GM10847 (cell line): ENCODE data around the gene PGM3.

Experiments used
- POLR2A ChIP-seq: IDR thresholded peaks from 2 replicates; pipeline ENCODE4 v1.6.1; 2011; ENCODE audit not compliant: insufficient read length; ENCODE audit errors: extremely low read depth

Gene PGM3

DNA sequence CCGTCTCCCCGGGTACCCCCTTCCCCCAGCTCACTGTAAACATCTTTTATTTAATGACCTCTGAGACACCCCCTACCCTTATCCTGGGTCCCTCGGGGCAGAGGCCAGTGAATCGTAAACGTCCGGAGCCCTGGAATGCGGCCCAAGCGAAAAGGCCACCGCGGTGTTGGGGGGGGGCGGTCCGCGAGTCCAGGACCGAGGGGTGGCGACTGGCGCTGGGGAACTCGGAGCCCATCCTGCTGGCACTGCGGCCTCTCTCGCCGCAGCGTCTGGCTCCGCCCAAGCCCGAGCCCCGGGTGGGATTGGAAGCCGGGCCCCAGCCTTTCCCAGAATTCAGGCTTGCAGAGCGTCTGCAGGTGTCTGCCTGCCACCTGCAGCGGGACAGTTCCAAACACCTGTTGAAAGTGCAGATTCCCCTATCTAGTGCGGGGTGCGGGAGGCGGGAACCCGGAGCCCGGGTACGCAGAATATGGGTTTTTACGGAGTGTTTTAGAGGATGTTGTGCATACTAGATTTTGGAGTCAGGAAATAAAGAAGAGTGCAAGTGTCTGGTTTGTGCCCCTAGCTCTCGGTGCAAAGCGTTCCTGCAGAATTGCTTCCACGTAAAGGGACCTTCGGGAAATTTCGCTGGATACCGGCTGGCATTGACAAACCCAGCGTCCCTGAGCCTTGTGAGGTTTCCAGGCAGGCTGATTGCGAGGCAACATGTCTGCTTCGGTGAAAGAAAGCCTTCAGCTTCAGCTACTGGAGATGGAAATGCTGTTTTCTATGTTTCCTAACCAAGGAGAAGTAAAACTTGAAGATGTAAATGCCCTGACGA is 892 bp upstream of the PGM3 start:
- TF ChIP-seq POLR2A, result no peak

DNA sequence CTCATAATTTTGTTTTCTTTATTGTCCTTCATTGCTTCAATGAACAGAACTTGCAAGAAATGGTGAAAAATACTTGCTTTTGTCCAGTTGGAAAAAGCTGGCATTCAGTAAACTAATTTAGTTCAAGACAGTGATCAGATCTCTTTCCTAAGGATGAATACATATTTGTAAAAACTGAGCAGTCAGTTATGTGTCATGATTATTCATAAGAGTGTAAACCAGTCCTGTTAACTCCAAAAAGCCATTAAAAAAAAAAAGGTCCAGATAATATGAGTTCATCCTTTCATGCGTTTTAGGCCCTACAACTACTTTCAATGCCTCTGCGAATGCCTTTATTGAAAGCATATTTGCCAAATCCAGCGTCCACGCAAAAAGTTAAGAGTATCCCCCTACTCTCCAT is 609 bp downstream of the PGM3 start:
- TF ChIP-seq POLR2A, result no peak

DNA sequence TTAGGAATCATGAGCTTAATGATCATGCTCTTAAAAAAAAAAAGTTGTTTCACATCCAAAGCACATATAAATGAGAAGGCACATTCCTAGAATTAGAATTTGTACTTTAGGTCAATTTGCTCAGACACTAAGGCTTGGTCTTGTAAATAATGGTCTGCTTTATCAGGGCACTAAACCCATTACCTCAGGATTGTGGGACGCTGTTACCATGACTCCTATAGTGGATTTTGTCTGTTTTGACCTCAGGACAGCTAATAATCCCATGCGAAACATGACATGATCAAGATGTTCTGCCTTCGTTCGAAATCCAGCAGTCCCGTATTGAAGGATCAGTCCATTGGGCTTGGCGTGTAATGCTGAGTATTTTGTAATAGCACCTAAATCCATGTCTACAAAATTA is 2.4 kb downstream of the PGM3 start:
- no peak for TF ChIP-seq POLR2A

DNA sequence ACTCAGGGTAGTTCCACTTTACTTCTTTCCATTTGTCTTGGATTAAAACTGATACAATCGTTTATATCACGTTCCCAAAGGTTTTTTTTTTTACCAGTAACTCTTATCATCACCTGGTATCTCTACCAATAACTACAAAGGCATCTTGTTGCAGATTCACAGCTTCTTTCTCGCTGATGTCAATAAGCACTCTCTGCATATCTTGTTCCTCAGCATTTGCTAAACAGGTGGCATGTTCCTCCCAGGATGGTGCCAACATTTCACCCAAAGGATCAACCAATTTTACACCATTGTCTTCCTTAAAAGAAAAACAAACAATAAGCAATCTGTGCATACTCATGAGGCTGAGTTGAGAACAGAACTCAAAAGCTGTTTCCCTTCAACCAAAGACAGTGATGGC is 4.6 kb downstream of the PGM3 start:
- no peak for TF ChIP-seq POLR2A

DNA sequence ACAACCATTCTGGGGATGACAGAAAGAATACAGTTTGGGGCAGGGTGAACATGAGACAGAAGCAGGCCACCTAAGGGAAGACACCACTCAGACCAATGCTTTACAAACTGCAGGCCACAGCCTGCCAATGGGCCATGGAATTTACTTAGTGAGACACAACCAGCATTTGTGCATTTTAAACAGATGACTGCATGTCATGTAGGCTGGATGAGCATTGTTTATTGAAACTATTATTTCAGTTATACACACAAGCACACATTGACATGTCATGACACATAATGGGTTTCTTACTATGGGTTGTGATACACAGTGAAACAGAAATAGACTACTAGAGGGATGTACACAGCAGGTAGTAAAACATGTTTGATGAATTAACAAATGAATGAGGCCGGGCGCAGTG is 8.0 kb downstream of the PGM3 start:
- no peak for TF ChIP-seq POLR2A

DNA sequence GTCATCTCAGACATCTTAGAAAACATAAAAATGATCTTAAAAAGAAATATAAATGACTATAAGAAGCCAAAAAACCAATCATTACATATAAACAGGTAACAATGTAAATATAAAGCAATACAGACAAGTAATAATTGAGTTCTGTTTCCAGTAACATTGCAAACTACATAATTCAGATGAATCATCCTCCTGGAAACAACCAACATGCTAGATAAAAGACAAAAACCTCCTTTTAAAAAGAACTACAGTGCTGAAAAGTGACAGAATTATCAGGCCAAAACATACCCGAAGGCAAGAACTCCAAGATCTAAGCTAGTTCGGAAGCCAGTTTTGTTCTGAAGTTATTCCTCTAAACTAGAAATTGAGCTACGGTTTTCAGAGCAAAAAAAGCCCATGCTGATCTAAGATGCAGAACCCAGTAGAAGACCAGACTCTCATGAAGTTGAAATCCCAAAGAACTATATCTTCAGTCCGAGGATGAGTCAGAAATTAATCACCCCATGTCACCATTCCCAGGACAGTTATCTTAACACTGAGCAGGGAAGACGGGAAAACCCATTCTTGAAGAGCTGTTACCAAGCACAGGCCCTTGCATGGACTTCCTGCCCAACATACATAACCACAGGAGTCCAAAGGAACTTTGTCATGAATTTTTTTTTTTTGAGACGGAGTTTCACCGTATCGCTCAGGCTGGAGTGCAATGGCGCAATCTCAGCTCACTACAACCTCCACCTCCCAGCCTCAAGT is 9.8 kb downstream of the PGM3 start:
- no peak for TF ChIP-seq POLR2A

DNA sequence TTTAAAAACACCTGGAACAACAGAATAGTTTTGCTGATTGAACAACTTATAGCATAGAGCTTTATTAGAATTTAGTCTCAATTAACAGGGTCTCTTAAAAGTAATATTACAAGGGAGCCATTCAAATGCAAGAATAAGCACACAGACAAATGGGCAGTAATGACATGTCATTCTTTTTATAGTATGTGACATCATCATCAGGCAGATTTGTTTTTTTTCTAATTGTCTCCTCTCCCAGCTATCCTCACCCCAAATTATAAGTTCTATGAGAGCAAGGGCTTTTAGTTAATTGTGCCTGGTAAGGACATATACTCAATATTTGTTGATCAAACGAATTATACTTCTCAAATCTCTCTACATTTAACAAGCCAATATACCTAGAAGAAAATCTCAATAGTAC is 11.0 kb downstream of the PGM3 start:
- TF ChIP-seq POLR2A, result no peak

DNA sequence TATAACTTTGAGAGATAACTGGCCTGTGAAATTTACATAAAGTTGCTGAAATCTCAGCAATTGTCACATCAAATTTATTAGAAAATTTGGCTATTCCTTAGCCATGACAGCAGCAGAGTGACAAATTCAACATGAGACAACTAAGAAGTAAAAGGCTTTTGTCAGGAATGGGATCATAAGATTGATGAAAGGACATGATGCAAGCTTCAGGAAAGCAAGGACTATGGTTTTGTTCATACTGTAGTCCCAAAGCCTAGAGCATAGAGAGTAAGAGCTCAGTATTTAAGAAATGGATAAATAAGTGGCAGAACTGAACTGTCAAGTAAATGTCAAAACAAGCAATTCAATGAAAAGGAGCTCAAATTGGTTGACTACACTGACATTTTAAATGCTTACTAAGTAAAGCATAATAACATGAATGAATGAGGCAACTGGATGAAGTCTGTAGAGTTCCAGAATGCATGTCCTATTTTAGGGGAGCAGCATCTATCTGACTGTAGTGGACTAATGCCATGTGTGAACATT is 12.6 kb downstream of the PGM3 start:
- TF ChIP-seq POLR2A, result no peak

DNA sequence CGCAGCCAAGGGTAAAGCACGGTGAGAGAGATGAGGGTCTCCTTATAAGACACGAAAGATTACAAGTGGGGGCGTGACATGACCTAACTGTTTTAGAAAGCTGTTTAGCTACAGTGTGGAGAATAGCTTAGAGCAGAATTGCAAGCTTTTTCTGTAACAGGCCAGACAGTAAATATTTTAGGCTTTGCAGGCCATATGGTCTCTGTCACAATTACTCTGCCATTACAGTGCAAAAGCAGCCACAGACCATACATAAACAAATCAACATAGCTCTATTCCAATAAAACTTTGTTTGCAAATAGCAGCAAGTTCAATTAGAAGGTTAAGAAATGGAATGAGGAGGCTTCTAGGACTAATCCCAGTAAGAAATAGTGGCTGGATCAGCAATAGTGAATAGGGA is 16.8 kb downstream of the PGM3 start:
- TF ChIP-seq POLR2A, result no peak

DNA sequence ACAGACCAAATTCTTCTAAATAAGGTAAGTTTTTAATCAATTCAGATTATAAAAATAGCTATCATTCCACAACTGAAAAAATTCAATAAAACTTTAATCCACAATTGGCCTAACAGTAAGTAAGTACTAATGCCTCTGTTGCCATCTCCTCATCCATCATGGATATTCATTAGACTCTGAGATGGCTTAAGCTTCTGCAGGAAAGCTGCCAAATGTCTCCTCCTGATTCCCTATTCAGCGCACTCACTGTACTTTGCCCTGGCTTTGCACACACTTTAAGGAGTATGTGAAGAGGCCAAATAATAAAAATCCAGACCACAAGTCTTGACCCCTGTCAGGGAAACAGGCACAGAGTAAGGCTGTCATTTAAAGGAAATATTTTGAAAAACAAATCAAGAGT is 23.6 kb downstream of the PGM3 start:
- no peak for TF ChIP-seq POLR2A

DNA sequence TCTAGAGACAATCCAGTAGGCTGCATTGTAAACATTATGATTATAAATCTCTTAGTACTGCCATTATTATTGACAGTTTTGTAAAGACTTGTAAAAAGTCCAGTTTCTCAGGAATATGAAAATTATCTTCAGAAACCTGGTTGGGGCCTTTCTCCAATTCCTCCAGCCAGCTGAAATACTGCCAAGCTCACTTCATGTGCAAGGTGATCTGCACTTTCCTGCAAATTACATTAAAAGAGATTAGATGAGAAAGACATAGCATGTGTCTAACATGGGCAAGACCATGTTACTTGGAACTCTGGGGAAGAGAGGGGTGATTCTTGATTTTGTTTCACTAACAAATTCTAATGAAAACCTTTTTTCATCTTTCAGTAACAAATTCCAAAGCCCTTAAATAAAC is 24.0 kb downstream of the PGM3 start:
- TF ChIP-seq POLR2A, result no peak

DNA sequence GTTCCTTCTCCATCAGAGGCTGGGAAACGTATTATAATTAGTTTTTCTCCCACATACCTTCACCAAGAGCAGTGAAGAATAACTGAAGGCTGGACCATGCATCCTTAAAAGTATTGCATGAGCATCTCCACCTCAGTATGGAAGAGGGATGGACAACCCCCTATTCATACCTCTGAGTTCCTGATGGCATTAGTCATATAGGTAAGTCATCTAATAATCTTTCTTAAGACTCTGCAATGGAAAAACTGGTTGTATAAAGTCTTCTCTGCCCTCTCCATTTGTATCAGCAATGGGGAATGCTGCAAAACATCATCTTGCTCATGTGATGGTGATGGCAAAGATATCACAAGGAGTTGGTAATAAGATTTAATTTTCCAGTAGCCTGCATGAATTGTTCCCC is 24.5 kb downstream of the PGM3 start:
- TF ChIP-seq POLR2A, result no peak

DNA sequence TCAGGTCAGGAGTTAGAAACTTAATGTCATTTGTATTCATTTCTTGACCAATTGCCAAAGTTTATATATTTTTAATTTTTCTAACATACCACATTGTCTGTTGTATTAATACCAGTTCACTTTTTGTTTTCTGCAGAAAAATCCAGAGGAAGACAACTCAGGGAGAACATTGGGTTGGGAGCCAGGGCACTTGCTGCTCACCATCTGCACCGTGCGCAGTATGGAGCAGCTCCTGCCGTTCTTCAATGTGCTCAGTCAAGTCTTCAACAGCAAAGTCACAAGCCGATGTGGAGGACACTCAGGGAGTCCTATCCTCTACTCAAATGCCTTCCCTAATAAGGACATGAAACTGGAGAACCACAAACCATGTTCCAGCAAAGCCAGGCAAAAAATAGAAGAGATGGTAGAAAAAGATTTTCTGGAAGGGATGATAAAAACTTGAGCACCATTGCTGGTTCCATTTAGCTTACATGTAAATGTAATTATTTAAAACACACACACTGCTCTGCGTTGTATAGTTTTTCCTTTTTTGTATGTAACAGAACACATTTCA is 25.3 kb downstream of the PGM3 start:
- no peak for TF ChIP-seq POLR2A

DNA sequence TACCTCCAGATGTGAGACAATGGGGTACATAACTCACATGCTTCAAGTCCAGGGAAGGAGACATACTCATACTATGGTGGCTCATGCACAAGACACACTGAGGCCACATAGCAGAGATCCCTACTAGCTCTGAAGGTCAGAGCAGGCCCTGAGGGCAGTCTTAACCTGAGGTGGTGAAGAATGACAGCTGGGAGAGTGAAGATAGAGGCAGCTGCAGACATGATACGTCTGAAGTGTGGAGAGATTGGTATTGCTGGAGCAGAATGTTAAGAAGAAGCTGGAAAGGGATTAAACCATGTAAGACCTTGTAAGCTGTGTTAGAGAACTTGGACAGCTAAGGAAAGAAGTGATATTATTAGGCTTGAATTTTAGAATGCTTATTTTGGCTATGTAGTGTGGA is 32.9 kb downstream of the PGM3 start:
- no peak for TF ChIP-seq POLR2A

DNA sequence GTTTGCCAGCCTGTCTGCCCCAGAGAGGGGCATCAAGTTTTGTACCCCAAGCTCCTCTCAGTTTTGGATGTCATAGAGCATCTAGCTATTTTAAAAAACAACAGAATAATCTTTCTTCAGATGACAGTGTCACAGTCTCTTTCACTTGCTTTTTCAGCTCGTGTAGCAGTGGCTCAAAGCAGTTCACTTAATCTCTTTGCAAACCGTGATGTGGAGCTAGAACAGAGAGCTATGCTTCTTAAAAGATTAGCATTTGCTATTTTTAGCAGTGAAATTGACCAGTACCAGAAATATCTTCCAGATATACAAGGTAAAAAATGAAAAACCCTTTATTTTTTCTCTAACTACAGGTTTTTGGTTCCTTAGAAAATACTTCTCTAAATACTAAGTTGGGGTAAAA is 37.3 kb downstream of the PGM3 start:
- no peak for TF ChIP-seq POLR2A

DNA sequence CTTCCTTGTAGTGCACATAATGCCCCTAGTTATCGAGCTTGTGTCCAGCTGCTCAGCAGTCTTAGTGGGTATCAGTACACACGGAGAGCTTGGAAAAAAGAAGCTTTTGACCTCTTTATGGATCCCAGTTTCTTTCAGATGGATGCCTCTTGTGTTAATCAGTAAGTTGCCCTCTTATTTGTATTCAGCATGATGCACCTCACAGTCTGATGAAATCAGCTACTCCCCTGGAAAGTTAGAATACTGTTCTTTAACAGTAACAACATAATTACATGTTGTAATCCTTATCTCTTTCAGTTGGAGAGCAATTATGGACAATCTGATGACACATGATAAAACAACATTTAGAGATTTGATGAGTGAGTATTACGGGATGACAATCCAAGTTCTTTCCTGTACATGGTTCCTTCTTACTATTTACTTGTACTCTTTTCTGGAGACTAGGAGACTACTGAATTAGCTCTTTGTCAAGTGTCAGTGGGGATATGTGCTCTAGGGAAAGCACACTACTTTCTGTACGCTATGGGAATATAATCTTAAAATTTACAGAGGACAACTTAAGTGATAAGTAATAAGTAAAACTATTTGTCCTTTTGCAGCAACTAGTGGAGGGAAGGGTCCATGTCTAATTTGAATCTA is 39.1 kb downstream of the PGM3 start:
- TF ChIP-seq POLR2A, result no peak
